Measurements from ENCODE around the gene PLD1. TPM values are rescaled to one million over a fixed set of nuclear protein-coding genes. Genes with fewer than 3 reads are reported as not detected.

PLD1 gene
- total and polyA plus RNA-seq, 4 donors = 4.9 to 31.5 (median 18.6) TPM

GRCh38 chr3:171673951-171674350, 136.3 kb downstream of the PLD1 start:
- peaks cover 0 to 13% (median 5%) of the 10 kb centered on the region in 4 donors for H3K36me3 ChIP-seq (ENCODE audit: control insufficient read depth in 4 of 4, insufficient read depth in 3 of 4, low read depth in 1 of 4, low read length in 3 of 4)
- WGBS = 56% methylated on average over 1 of the region's 1 CpG
- H3K27ac ChIP-seq (ENCODE audit: low read depth in 1 of 2, low read length in 2 of 2) = peak overlapping the region in 1 of 2 donors; percentile 21
- H3K9me3 ChIP-seq (ENCODE audit: control insufficient read depth in 4 of 4, low read length in 3 of 4) = no peaks in the 10 kb centered on the region
- TF ChIP-seq FOXA1 (IDR thresholded peaks at IDR 0.05) (no peak), RXRA (IDR thresholded peaks at IDR 0.05) (no peak), HNF4G (IDR thresholded peaks at IDR 0.05) (no peak), MAX (IDR thresholded peaks at IDR 0.05) (no peak), NR2F2 (IDR thresholded peaks at IDR 0.05) (no peak), JUND (IDR thresholded peaks at IDR 0.05) (no peak), CTCF (IDR thresholded peaks at IDR 0.05; ENCODE audit: low read depth, low read length, missing input control) (no peak), FOXA2 (IDR thresholded peaks at IDR 0.05) (no peak), TAF1 (conservative IDR thresholded peaks at IDR 0.05) (no peak), YY1 (IDR thresholded peaks at IDR 0.05) (no peak), RAD21 (IDR thresholded peaks at IDR 0.05) (no peak), HNF4A (conservative IDR thresholded peaks at IDR 0.05) (no peak), SP1 (IDR thresholded peaks at IDR 0.05) (no peak), ZBTB33 (IDR thresholded peaks at IDR 0.05) (no peak), EGR1 (IDR thresholded peaks at IDR 0.05; ENCODE audit: low read depth in 2 of 2) (no peak)
- TF ChIP-seq, protein P1, sequence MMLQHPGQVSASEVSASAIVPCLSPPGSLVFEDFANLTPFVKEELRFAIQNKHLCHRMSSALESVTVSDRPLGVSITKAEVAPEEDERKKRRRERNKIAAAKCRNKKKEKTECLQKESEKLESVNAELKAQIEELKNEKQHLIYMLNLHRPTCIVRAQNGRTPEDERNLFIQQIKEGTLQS (IDR thresholded peaks at IDR 0.05) = no peak
- TF ChIP-seq, protein P2, sequence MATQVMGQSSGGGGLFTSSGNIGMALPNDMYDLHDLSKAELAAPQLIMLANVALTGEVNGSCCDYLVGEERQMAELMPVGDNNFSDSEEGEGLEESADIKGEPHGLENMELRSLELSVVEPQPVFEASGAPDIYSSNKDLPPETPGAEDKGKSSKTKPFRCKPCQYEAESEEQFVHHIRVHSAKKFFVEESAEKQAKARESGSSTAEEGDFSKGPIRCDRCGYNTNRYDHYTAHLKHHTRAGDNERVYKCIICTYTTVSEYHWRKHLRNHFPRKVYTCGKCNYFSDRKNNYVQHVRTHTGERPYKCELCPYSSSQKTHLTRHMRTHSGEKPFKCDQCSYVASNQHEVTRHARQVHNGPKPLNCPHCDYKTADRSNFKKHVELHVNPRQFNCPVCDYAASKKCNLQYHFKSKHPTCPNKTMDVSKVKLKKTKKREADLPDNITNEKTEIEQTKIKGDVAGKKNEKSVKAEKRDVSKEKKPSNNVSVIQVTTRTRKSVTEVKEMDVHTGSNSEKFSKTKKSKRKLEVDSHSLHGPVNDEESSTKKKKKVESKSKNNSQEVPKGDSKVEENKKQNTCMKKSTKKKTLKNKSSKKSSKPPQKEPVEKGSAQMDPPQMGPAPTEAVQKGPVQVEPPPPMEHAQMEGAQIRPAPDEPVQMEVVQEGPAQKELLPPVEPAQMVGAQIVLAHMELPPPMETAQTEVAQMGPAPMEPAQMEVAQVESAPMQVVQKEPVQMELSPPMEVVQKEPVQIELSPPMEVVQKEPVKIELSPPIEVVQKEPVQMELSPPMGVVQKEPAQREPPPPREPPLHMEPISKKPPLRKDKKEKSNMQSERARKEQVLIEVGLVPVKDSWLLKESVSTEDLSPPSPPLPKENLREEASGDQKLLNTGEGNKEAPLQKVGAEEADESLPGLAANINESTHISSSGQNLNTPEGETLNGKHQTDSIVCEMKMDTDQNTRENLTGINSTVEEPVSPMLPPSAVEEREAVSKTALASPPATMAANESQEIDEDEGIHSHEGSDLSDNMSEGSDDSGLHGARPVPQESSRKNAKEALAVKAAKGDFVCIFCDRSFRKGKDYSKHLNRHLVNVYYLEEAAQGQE (IDR thresholded peaks at IDR 0.05) = no peak
- no peak for DNase-seq (ENCODE audit: low spot score)
- H3K4me1 ChIP-seq (ENCODE audit: control insufficient read depth in 4 of 4, insufficient read depth in 4 of 4, low read length in 3 of 4) = peaks cover 9 to 42% (median 39%) of the 10 kb centered on the region in 4 donors
- no peak overlapping the region for H3K4me3 ChIP-seq (ENCODE audit: low read depth in 1 of 3, low read length in 3 of 3)
- no peak overlapping the region for H3K9ac ChIP-seq (ENCODE audit: low read depth in 1 of 2, low read length in 2 of 2)
- H3K27me3 ChIP-seq (ENCODE audit: control insufficient read depth in 4 of 4, insufficient read depth in 4 of 4, low read length in 3 of 4) = no peaks in the 10 kb centered on the region

DNA sequence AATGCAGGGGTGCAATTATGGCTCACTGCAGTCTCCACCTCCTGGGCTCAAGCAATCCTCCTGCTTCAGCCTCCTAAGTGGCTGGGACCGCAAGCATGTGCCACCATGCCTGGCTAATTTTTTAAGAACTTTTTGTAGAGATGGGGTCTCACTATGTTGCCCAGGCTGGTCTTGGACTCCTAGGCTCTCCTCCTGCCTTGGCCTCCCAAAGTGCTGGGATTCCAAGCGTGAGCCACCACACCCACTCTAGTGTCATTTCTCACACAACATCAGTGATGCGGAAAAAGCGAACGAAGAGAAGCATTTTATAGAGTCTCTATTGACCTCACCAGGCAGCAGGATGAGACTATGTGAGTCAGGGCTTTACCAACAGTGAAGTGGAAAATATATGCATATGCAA, 137.7 kb downstream of the PLD1 start:
- 97% methylated on average over 5 of the region's 5 CpGs for WGBS
- peaks cover 5 to 30% (median 26%) of the 10 kb centered on the region in 4 donors for H3K4me1 ChIP-seq (ENCODE audit: control insufficient read depth in 4 of 4, insufficient read depth in 4 of 4, low read length in 3 of 4)
- no peak overlapping the region for H3K4me3 ChIP-seq (ENCODE audit: low read depth in 1 of 3, low read length in 3 of 3)

More for the DNA sequence above, 137.7 kb downstream of the PLD1 start:
- DNase-seq (ENCODE audit: low spot score) = no peak
- Histone ChIP-seq H3K27me3 (ENCODE audit: control insufficient read depth in 4 of 4, insufficient read depth in 4 of 4, low read length in 3 of 4) (no peaks in the 10 kb centered on the region), H3K27ac (ENCODE audit: low read depth in 1 of 2, low read length in 2 of 2) (peak overlapping the region in 1 of 2 donors; percentile 68), H3K9me3 (ENCODE audit: control insufficient read depth in 4 of 4, low read length in 3 of 4) (no peaks in the 10 kb centered on the region), H3K9ac (ENCODE audit: low read depth in 1 of 2, low read length in 2 of 2) (no peak overlapping the region), H3K36me3 (ENCODE audit: control insufficient read depth in 4 of 4, insufficient read depth in 3 of 4, low read depth in 1 of 4, low read length in 3 of 4) (peaks cover 0 to 24% (median 13%) of the 10 kb centered on the region in 4 donors)
- TF ChIP-seq SP1 (IDR thresholded peaks at IDR 0.05) (no peak), HNF4A (conservative IDR thresholded peaks at IDR 0.05) (no peak), RAD21 (IDR thresholded peaks at IDR 0.05) (no peak), GABPA (IDR thresholded peaks at IDR 0.05 in 1 of 2, conservative IDR thresholded peaks at IDR 0.05 in 1 of 2) (no peak)
